ENCODE measurements around the gene RBPJ. TPM values are rescaled to one million over a fixed set of nuclear protein-coding genes. Genes with fewer than 3 reads are reported as not detected.

The RBPJ gene
- polyA plus RNA-seq, 1 donor from 2014 or later = 89.8 TPM

- H3K79me2 ChIP-seq (replicated peaks; ENCODE audit: insufficient read depth, low read length) = no peaks in the 10 kb centered on the region
- no peaks in the 10 kb centered on the region for H4K20me1 ChIP-seq (ENCODE audit: insufficient read depth)
- no peaks in the 10 kb centered on the region for H3K9me3 ChIP-seq (ENCODE audit: low read length)
- H3K9ac ChIP-seq (ENCODE audit: low read length) = no peak overlapping the region
- H3K4me3 ChIP-seq (ENCODE audit: low read length) = no peak overlapping the region
- H2AFZ ChIP-seq (ENCODE audit: low read depth, low read length) = no peak overlapping the region
- H3F3A ChIP-seq (ENCODE audit: insufficient read depth, low read length, poor library complexity, severe bottlenecking) = no peaks in the 10 kb centered on the region
- H3K27ac ChIP-seq (ENCODE audit: low read length) = no peak overlapping the region
- H3K36me3 ChIP-seq (ENCODE audit: insufficient read depth, low read length) = peaks cover 4% of the 10 kb centered on the region
- no peaks in the 10 kb centered on the region for H3K27me3 ChIP-seq (ENCODE audit: insufficient read depth, low read depth, low read length)
- no peak overlapping the region for H3K4me2 ChIP-seq (ENCODE audit: low read length)
- no peak for TF ChIP-seq RAD21 (conservative IDR thresholded peaks at IDR 0.05)
- no peak for TF ChIP-seq POLR2AphosphoS5 (IDR thresholded peaks at IDR 0.05)
- TF ChIP-seq REST (IDR thresholded peaks at IDR 0.05; ENCODE audit: borderline replicate concordance) = no peak
- TF ChIP-seq EZH2 (IDR thresholded peaks at IDR 0.05; ENCODE audit: borderline replicate concordance, insufficient read depth, low read length, poor library complexity, severe bottlenecking) = no peak
- TF ChIP-seq TAF1 (IDR thresholded peaks at IDR 0.05; ENCODE audit: low read depth) = no peak
- TF ChIP-seq EP300 (conservative IDR thresholded peaks at IDR 0.05; ENCODE audit: poor library complexity, severe bottlenecking) = no peak
- TF ChIP-seq SMC3 (conservative IDR thresholded peaks at IDR 0.05; ENCODE audit: poor library complexity) = no peak
- TF ChIP-seq MXI1 (conservative IDR thresholded peaks at IDR 0.05; ENCODE audit: poor library complexity, severe bottlenecking) = no peak
- TF ChIP-seq, protein P1, sequence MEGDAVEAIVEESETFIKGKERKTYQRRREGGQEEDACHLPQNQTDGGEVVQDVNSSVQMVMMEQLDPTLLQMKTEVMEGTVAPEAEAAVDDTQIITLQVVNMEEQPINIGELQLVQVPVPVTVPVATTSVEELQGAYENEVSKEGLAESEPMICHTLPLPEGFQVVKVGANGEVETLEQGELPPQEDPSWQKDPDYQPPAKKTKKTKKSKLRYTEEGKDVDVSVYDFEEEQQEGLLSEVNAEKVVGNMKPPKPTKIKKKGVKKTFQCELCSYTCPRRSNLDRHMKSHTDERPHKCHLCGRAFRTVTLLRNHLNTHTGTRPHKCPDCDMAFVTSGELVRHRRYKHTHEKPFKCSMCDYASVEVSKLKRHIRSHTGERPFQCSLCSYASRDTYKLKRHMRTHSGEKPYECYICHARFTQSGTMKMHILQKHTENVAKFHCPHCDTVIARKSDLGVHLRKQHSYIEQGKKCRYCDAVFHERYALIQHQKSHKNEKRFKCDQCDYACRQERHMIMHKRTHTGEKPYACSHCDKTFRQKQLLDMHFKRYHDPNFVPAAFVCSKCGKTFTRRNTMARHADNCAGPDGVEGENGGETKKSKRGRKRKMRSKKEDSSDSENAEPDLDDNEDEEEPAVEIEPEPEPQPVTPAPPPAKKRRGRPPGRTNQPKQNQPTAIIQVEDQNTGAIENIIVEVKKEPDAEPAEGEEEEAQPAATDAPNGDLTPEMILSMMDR (IDR thresholded peaks at IDR 0.05; ENCODE audit: poor library complexity, severe bottlenecking) = no peak
- H3K9me2 ChIP-seq (ENCODE audit: insufficient read depth, low read length) = no peaks in the 10 kb centered on the region
Observed at GRCh38 chr4:26434030-26434639, 113.3 kb downstream of the RBPJ start.

DNA sequence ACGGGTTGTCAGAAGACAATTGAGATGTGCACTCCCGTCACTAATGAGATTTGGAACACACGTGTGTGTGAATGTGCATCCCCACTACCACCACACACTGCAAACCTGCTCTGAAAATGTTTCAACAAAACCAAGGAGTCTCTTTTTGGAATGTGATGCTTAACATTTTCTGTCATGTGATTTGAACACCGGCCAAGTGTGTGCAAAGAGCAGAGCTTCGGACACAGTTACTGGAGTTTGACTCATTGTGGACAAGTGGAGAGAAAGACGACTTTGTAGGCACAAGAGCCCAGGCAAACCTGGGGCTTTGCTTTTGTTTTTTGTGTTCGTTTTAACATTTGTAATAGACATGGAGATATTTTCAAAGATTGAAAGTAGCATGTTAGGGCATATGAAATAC is 120.3 kb downstream of the RBPJ start:
- Histone ChIP-seq H3K9me3 (ENCODE audit: low read length) (peaks cover 4% of the 10 kb centered on the region), H3K4me2 (ENCODE audit: low read length) (no peak overlapping the region), H2AFZ (ENCODE audit: low read depth, low read length) (no peak overlapping the region), H3K36me3 (ENCODE audit: insufficient read depth, low read length) (no peaks in the 10 kb centered on the region), H3K79me2 (replicated peaks; ENCODE audit: insufficient read depth, low read length) (no peaks in the 10 kb centered on the region), H3K4me3 (ENCODE audit: low read length) (no peak overlapping the region), H3K27ac (ENCODE audit: low read length) (no peak overlapping the region), H3K9ac (ENCODE audit: low read length) (no peak overlapping the region), H3K9me2 (ENCODE audit: insufficient read depth, low read length) (no peaks in the 10 kb centered on the region), H4K20me1 (ENCODE audit: insufficient read depth) (no peaks in the 10 kb centered on the region), H3F3A (ENCODE audit: insufficient read depth, low read length, poor library complexity, severe bottlenecking) (no peaks in the 10 kb centered on the region), H3K27me3 (ENCODE audit: insufficient read depth, low read depth, low read length) (no peaks in the 10 kb centered on the region)
- no peak for TF ChIP-seq POLR2AphosphoS5 (IDR thresholded peaks at IDR 0.05)
- no peak for TF ChIP-seq REST (IDR thresholded peaks at IDR 0.05; ENCODE audit: borderline replicate concordance)
- no peak for TF ChIP-seq TAF1 (IDR thresholded peaks at IDR 0.05; ENCODE audit: low read depth)
- no peak for TF ChIP-seq EZH2 (IDR thresholded peaks at IDR 0.05; ENCODE audit: borderline replicate concordance, insufficient read depth, low read length, poor library complexity, severe bottlenecking)
- no peak for TF ChIP-seq EP300 (conservative IDR thresholded peaks at IDR 0.05; ENCODE audit: poor library complexity, severe bottlenecking)
- TF ChIP-seq, protein P1 (IDR thresholded peaks at IDR 0.05; ENCODE audit: poor library complexity, severe bottlenecking) = no peak
- no peak for TF ChIP-seq MXI1 (conservative IDR thresholded peaks at IDR 0.05; ENCODE audit: poor library complexity, severe bottlenecking)
- no peak for TF ChIP-seq RAD21 (conservative IDR thresholded peaks at IDR 0.05)
- TF ChIP-seq SMC3 (conservative IDR thresholded peaks at IDR 0.05; ENCODE audit: poor library complexity) = no peak

Measured in neural cell (in vitro differentiated cells).